Activated CD4-positive, alpha-beta T cell treated with anti-CD3 and anti-CD28 coated beads, Interleukin-2, Interleukin-4, amounts not matched to agents 100 ng/mL and 50 ng/mL, durations not matched to agents 16 hours and 8 hours (primary cell): Measurements from ENCODE around the gene ALDH7A1.
"Not testable (repeated sequence)": the region's sequence is repeated elsewhere in the genome, so short reads cannot be mapped to it uniquely, and the experiment has no call there.

Experiments used
- DNase-seq: peaks from one replicate; pipeline ENCODE4 v3.0.0-alpha.2; 2020; ENCODE audit warnings: low spot score

The ALDH7A1 gene

DNA sequence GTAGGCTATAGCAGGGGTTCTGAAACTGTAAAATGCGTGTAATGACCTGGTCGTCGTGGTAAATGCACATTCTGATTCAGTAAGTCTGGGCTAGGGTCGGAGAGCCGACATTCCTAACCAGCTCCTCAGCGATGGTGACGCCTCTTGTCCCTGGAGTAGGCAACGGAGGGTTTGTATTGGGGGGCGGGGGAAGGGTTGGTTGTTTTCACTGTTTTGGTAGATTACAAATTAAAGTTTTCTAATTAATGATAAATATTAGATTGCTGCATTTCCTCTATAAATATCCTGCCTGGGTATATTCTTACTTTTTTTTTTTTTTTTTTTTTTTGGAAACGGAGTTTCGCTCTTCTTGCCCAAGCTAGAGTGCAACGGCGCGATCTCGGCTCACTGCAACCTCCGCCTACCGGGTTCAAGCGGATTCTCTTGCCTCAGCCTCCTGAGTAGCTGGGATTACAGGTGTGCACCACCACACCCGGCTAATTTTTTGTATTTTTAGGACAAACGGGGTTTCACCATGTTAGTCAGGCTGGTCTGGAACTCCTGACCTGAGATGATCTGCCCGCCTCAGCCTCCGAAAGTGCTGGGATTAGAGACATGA is 566 bp upstream of the ALDH7A1 start:
- no peak for DNase-seq

DNA sequence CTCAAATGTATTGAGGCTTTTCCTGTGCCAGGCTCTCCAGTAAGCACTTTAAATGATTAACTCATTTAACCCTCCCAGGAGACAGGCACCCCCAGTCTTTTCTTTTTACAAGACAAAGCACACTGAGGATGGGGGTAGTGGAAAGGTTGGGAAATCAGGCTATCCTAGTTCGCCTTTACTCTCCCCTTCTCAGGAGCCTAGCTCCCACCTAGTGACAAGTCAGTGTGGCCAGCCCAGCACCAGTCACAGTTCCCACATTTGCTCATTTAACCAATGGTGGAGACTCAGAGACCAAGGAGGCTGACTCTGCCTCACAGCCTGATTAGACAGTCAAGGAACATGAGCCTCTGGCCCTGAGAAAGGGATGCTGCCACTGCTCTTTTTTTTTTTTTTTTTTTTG is 3.5 kb downstream of the ALDH7A1 start:
- no peak for DNase-seq

- DNase-seq: no peak
These were observed 5.3 kb downstream of the ALDH7A1 start for GRCh38 chr5:126589536-126590297.

- no peak for DNase-seq
These were observed 7.2 kb downstream of the ALDH7A1 start for GRCh38 chr5:126587551-126588390.

- no peak for DNase-seq
These were observed 11.3 kb downstream of the ALDH7A1 start for GRCh38 chr5:126583761-126584160.

GRCh38 chr5:126579716-126580115 is 15.3 kb downstream of the ALDH7A1 start:
- DNase-seq: no peak

DNA sequence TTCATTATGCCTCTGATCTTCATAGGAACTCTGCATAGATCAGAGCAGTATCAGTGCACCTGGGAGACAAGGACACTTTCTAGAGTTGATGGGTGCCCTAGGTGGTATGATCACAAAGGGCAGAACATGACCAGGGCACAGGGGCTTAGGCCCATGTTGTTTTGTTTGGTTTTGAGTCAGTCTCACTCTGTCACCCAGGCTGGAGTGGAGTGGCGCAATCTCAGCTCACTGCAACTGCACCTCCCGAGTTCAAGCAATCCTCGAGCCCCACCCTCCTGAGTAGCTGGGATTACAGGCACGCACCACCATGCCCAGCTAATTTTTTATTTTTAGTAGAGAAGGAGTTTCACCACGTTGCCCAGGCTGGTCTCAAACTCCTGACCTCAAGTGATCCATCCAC is 17.6 kb downstream of the ALDH7A1 start:
- no peak for DNase-seq

- no peak for DNase-seq
These were observed 18.0 kb downstream of the ALDH7A1 start for GRCh38 chr5:126576974-126577373.

DNA sequence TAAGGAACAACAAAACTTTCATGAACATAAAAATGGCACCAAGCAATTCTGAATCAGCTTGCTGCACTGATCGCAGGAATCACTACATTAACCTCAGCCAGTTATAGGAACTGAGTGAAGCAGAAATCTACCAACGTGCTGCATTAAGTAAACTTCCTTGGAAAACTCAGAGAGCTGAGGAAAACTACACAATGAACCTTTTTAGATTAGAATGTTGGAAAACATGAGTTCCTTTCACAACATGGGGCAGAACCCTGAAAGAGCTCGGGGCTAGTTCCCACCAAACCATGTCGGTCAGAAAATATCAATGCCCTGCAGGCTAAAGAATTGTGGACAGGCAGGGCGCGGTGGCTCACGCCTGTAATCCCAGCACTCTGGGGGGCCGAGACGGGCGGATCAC is 19.4 kb downstream of the ALDH7A1 start:
- DNase-seq: no peak

DNA sequence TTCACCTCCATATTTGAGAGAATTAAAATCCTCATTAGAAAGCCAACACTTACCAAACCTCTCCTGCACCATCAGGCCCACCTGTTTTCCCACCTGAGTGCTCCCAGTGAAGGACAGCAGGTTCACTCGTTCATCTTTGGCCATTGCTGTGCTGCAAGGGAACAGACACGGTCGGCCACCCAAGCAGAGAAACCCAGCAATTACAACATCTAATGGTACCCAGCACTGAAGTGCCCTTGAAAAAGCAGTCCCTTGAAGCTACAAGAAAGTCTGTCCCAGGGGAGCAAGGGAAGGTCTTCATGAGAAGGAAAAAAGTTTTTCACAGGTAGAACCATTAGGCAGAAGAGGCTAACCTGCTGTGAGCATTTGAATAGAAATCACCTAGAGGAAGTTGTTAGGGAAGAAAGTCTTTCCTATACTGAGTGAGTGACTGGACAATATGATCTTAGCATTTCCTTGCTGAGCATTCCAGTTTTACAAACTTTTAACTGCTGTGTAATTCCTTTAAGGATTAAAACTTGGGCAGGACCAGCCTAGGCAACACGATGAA is 26.7 kb downstream of the ALDH7A1 start:
- DNase-seq: no peak

- no peak for DNase-seq
These were observed 32.2 kb downstream of the ALDH7A1 start for GRCh38 chr5:126562823-126563222.

DNA sequence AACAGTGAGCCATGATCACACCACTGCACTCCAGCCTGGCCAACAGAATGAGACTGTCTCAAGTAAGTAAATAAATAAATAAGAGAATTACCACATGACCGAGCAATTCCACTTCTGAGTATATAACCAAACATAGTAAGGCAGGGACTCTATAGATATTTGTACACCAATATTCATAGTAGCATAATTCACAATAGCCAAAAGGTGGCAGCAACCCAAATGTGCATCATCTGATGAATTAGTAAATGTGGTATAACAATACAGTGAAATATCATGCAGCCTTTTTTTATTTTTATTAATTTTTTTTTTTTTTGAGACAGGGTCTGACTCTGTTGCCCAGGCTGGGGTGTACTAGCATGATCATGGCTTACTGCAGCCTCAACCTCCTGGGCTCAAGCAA is 33.1 kb downstream of the ALDH7A1 start:
- no peak for DNase-seq

DNA sequence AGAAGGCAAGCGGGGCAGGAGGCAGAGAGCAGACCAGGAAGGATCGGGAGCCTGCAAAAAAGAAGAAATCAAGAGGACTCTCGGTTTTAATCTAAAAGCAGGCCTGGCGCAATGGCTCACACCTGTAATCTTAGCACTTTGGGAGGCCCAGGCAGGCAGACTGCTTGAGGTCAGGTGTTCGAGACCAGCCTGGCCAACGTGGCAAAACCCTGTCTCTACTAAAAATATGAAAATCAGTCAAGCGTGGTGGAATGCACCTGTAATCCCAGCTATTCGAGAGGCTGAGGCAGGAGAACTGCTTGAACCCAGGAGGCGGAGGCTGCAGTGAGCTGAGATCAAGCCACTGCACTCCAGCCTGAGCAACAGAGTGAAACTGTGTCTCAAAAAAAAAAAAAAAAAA is 39.9 kb downstream of the ALDH7A1 start:
- not testable (repeated sequence) for DNase-seq

GRCh38 chr5:126552614-126553013 is 42.4 kb downstream of the ALDH7A1 start:
- no peak for DNase-seq

- DNase-seq: peak; percentile 47
These were observed 50.8 kb downstream of the ALDH7A1 start for GRCh38 chr5:126544087-126544740.

DNA sequence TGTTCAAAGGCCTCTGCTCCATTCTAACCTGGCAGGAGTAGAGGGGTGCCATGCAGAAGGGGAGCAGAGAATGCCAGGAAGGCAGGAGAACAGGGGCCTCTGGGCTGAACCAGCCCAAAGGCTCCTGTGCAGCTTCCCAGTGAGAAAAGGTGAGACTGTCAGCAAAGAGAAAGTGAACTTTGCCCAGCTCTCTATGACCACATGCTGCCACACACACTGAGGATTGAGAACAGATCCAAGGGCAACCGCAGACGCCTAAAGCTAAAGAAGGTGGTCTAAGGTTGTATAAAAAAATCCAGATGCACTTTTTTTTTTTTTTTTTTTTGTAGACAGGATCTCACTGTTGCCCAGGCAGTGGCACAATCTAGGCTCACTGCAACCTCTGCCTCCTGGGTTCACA is 51.4 kb downstream of the ALDH7A1 start:
- DNase-seq: no peak

DNA sequence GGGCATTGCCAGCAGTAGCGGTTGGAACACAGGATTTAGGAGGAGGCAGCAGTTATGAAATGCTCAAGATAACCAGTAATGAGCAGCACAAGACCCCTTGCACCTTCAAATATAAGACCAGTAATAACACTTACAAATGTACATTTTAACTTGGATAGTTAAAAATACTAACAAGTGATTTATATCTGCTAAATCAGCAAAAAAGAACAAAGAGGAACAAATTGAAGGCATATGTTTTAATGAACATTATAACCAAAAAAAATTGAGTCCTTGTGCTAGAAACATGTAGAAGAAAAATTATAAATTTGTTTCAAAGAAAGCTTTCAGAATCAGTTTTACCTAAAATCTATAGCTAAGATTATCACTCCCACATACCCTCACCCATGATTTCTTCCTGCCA is 52.0 kb downstream of the ALDH7A1 start:
- DNase-seq: no peak

DNA sequence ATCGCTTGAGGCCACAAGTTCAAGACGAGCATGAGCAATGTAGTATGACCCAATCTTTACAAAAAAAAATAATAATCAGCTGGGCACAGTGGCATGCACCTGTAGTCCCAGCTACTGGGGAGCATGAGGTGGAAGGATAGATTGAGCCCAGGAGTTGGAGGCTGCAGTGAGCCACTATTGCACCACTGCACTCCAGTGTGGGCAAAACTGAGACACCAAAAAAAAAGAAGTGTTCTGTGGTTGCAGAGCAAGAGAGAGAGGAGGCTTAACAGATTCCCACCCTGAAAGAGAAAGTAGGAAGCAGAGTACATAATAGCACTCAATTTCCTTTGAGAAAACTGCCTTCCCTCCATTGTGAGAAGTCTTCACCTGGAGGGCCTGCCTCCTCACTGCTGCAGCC is 52.6 kb downstream of the ALDH7A1 start:
- no peak for DNase-seq

GRCh38 chr5:126540631-126541030 is 54.4 kb downstream of the ALDH7A1 start:
- DNase-seq: no peak

- DNase-seq: no peak
These were observed 56.4 kb downstream of the ALDH7A1 start for GRCh38 chr5:126538579-126538978.

DNA sequence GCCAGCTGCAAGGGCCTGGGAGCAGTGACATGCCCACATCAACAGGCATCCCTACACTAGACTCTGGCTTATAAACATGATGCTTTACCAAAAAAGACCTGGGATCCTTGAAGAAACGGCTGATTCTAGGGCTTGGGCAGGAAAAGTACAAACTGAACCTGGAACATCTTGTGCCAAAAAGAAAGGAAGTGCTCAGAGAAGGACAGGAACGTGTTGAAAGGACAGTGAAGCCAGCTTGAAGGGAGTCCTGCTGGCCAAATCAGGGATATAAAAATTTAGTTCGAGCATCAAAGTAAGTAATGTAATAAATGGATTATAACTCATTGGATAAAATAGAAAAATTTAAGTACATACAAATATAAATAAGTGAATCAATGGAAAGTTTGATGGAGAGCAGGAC is 58.1 kb downstream of the ALDH7A1 start:
- no peak for DNase-seq

- DNase-seq: no peak
These were observed 59.0 kb downstream of the ALDH7A1 start for GRCh38 chr5:126535856-126536545.
